ENCODE results near the gene SLC35F4. TPM values are rescaled to one million over a fixed set of nuclear protein-coding genes. Genes with fewer than 3 reads are reported as not detected.
A peak's percentile ranks its signal among the peaks of the same experiment; 100 is the strongest.

SLC35F4 gene
- total and polyA plus RNA-seq, 2 donors from 2014 or later = 0.30 TPM; not detected in 1

DNA sequence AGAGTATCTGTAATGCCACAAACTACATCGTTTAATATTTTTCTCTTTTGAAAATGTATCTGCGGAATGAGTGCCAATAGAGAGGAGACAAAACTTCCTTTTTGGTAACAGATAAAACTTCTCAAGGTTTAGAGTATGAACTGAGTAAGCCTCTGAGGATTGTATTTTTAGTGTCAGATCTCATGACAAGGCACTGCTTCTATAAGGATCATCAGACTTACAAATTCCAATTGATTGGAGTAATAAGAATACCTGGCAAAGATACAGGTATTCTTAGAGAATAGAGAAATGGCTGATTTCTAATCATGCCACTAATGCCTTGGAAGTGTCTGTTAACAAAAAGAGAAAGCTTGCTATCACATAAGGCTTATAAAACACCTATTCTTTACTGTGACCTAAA is 45.3 kb downstream of the SLC35F4 start:
- no peaks in the 10 kb centered on the region for H3K9me3 ChIP-seq (ENCODE audit: control insufficient read depth in 2 of 3, insufficient read depth in 1 of 3, low read length in 3 of 3)
- no peak overlapping the region for H3K27ac ChIP-seq (ENCODE audit: low read depth in 2 of 2, low read length in 2 of 2)
- no peaks in the 10 kb centered on the region for H3K4me1 ChIP-seq (ENCODE audit: control insufficient read depth in 2 of 3, insufficient read depth in 2 of 3, low read depth in 1 of 3, low read length in 3 of 3)
- TF ChIP-seq, protein P1, sequence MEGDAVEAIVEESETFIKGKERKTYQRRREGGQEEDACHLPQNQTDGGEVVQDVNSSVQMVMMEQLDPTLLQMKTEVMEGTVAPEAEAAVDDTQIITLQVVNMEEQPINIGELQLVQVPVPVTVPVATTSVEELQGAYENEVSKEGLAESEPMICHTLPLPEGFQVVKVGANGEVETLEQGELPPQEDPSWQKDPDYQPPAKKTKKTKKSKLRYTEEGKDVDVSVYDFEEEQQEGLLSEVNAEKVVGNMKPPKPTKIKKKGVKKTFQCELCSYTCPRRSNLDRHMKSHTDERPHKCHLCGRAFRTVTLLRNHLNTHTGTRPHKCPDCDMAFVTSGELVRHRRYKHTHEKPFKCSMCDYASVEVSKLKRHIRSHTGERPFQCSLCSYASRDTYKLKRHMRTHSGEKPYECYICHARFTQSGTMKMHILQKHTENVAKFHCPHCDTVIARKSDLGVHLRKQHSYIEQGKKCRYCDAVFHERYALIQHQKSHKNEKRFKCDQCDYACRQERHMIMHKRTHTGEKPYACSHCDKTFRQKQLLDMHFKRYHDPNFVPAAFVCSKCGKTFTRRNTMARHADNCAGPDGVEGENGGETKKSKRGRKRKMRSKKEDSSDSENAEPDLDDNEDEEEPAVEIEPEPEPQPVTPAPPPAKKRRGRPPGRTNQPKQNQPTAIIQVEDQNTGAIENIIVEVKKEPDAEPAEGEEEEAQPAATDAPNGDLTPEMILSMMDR (IDR thresholded peaks at IDR 0.05; ENCODE audit: borderline replicate concordance, extremely low read depth, insufficient read depth) = no peak
- intact Hi-C loops (cut with DNase I) = no loop called here
- no peak overlapping the region for H3K9ac ChIP-seq (ENCODE audit: low read length in 3 of 3)
- DNase-seq (no peak), FAIRE-seq (no peak)
- no peak overlapping the region for H3K4me3 ChIP-seq (ENCODE audit: low read length in 3 of 3)
- H3K36me3 ChIP-seq (ENCODE audit: control insufficient read depth in 2 of 3, insufficient read depth in 3 of 3, low read length in 3 of 3) = no peaks in the 10 kb centered on the region
- no peaks in the 10 kb centered on the region for H3K27me3 ChIP-seq (ENCODE audit: control insufficient read depth, insufficient read depth, low read length)

DNA sequence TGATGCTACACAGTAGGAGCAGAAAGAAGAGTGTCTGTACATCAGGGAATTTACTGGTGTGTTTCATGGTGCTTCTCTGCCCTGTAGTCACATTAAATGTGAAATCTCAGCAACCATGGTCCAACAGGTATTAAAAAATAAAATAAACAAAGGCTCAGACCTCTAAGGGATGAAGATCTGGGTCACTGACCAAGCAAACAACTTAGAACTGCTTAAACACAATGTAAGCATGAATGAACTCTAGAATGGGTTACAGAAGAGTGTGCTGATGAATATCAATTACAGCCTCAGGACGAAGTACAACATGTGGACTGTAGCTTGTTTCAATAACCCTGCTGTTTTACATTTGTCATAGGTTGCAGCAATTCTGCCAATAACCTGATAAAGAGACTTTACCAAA is 47.4 kb downstream of the SLC35F4 start:
- intact Hi-C loops (cut with DNase I) = no loop called here
- DNase-seq = peak in 3 of 5 donors; percentile 25 to 82 (median 81)
- FAIRE-seq = no peak

DNA sequence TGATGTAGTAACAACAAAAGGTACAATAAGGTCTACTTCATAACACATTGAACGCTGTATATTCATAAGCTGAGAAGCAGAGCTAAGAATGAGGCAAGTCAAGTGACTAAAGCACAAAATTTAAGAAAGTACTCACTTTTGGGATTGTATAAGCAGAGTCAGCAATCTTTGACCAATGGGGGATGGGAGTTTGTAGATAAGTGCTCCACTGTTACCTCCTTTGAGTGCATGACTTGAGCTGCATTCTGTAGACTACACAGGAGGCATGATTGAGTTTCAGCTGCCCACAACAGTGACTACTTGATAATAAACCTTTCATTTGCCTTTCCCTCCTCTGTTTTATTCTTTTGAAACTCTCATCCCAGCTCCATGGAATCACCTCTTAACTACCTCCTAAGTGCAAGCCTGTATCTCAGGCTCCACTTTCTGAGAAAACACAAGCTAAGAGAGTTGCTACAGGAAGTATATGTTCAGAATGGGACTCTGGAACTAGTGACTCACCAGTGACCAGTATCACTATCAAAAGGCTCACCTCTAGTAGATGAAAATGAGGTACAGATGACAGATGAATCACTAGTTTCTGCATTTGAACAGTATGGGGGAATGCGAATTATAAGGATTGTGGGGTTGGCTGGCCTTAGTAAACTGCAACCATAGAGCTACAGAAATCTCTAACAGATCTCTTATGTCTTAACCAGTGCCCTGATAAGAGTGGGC is 49.2 kb downstream of the SLC35F4 start:
- no peak overlapping the region for H3K4me3 ChIP-seq (ENCODE audit: low read length in 3 of 3)
- H3K36me3 ChIP-seq (ENCODE audit: control insufficient read depth in 2 of 3, insufficient read depth in 3 of 3, low read length in 3 of 3) = no peaks in the 10 kb centered on the region
- no peaks in the 10 kb centered on the region for H3K4me1 ChIP-seq (ENCODE audit: control insufficient read depth in 2 of 3, insufficient read depth in 2 of 3, low read depth in 1 of 3, low read length in 3 of 3)
- H3K27ac ChIP-seq (ENCODE audit: low read depth in 2 of 2, low read length in 2 of 2) = no peak overlapping the region
- TF ChIP-seq, protein P1 (IDR thresholded peaks at IDR 0.05; ENCODE audit: borderline replicate concordance, extremely low read depth, insufficient read depth) = no peak
- intact Hi-C loops (cut with DNase I) = no loop called here
- DNase-seq (no peak), FAIRE-seq (no peak)
- H3K27me3 ChIP-seq (ENCODE audit: control insufficient read depth, insufficient read depth, low read length) = no peaks in the 10 kb centered on the region
- no peak overlapping the region for H3K9ac ChIP-seq (ENCODE audit: low read length in 3 of 3)
- H3K9me3 ChIP-seq (ENCODE audit: control insufficient read depth in 2 of 3, insufficient read depth in 1 of 3, low read length in 3 of 3) = no peaks in the 10 kb centered on the region

More for the DNA sequence above, 47.4 kb downstream of the SLC35F4 start:
- Histone ChIP-seq H3K27ac (ENCODE audit: low read depth in 2 of 2, low read length in 2 of 2) (no peak overlapping the region), H3K27me3 (ENCODE audit: control insufficient read depth, insufficient read depth, low read length) (no peaks in the 10 kb centered on the region), H3K4me1 (ENCODE audit: control insufficient read depth in 2 of 3, insufficient read depth in 2 of 3, low read depth in 1 of 3, low read length in 3 of 3) (no peaks in the 10 kb centered on the region), H3K36me3 (ENCODE audit: control insufficient read depth in 2 of 3, insufficient read depth in 3 of 3, low read length in 3 of 3) (no peaks in the 10 kb centered on the region), H3K9ac (ENCODE audit: low read length in 3 of 3) (no peak overlapping the region), H3K4me3 (ENCODE audit: low read length in 3 of 3) (no peak overlapping the region), H3K9me3 (ENCODE audit: control insufficient read depth in 2 of 3, insufficient read depth in 1 of 3, low read length in 3 of 3) (no peaks in the 10 kb centered on the region)
- TF ChIP-seq, protein P1 (IDR thresholded peaks at IDR 0.05; ENCODE audit: borderline replicate concordance, extremely low read depth, insufficient read depth) = no peak

Measured in kidney (tissue), 14 donors.